NB4 (cell line): ENCODE measurements around the gene PRRC2C.
"Not testable (repeated sequence)": the region's sequence is repeated elsewhere in the genome, so short reads cannot be mapped to it uniquely, and the experiment has no call there.

Source experiments
- DNase-seq: peaks from one replicate; pipeline ENCODE4 v3.0.0; 2010; ENCODE audit warnings: low read depth
- H3K4me3 ChIP-seq: one replicate; pipeline ENCODE4 v1.5.1; 2011; ENCODE audit warnings: mild to moderate bottlenecking, low read depth, low read length, moderate library complexity
- MYC ChIP-seq: IDR thresholded peaks from 2 replicates; pipeline ENCODE4 v1.6.1; 2011; ENCODE audit warnings: low read depth, low read length
- POLR2A ChIP-seq: IDR thresholded peaks from 2 replicates; pipeline ENCODE4 v1.6.1; 2011; ENCODE audit warnings: mild to moderate bottlenecking; ENCODE audit not compliant: insufficient read length; ENCODE audit errors: extremely low read depth
- TF ChIP-seq, protein P1 (sequence below): IDR thresholded peaks from one replicate; pipeline ENCODE4 v1.5.1; 2012; ENCODE audit warnings: low read depth, low read length
- TF ChIP-seq, protein P2 (sequence below): IDR thresholded peaks from 2 replicates; pipeline ENCODE4 v1.6.1; 2011; ENCODE audit warnings: low read depth, low read length

The PRRC2C gene

DNA sequence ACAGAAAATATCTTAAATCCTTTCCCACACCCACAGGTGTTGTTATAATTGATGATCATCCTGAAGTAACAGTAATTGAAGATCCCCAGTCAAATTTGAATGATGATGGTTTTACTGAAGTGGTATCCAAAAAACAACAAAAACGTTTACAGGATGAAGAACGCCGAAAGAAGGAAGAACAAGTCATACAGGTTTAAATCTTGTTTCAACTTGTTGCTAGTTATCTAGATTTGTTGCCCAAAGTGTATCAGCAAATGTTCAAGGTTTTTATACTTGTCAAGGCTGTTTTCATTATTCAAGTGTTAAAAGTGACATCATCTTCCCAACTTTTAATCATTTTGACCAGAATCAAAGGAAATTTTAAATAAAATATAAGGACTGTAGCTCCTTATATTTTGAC is 64.7 kb downstream of the PRRC2C start:
- TF ChIP-seq, protein P1, sequence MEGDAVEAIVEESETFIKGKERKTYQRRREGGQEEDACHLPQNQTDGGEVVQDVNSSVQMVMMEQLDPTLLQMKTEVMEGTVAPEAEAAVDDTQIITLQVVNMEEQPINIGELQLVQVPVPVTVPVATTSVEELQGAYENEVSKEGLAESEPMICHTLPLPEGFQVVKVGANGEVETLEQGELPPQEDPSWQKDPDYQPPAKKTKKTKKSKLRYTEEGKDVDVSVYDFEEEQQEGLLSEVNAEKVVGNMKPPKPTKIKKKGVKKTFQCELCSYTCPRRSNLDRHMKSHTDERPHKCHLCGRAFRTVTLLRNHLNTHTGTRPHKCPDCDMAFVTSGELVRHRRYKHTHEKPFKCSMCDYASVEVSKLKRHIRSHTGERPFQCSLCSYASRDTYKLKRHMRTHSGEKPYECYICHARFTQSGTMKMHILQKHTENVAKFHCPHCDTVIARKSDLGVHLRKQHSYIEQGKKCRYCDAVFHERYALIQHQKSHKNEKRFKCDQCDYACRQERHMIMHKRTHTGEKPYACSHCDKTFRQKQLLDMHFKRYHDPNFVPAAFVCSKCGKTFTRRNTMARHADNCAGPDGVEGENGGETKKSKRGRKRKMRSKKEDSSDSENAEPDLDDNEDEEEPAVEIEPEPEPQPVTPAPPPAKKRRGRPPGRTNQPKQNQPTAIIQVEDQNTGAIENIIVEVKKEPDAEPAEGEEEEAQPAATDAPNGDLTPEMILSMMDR = no peak
- no peak for TF ChIP-seq MYC
- TF ChIP-seq POLR2A = no peak
- TF ChIP-seq, protein P2, sequence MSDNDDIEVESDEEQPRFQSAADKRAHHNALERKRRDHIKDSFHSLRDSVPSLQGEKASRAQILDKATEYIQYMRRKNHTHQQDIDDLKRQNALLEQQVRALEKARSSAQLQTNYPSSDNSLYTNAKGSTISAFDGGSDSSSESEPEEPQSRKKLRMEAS = no peak
- no peak for DNase-seq
- H3K4me3 ChIP-seq = no peak overlapping the region

DNA sequence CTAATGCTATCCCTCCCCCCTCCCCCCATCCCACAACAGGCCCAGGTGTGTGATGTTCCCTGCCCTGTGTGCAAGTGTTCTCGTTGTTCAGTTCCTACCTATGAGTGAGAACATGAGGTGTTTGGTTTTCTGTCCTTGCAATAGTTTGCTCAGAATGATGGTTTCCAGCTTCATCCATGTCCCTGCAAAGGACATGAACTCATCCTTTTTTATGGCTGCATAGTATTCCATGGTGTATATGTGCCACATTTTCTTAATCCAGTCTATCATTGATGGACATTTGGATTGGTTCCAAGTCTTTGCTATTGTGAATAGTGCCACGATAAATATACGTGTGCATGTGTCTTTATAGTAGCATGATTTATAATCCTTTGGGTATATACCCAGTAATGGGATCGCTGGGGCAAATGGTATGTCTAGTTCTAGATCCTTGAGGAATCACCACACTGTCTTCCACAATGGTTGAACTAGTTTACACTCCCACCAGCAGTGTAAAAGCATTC is 65.3 kb downstream of the PRRC2C start:
- DNase-seq, H3K4me3 ChIP-seq: not testable (repeated sequence)

DNA sequence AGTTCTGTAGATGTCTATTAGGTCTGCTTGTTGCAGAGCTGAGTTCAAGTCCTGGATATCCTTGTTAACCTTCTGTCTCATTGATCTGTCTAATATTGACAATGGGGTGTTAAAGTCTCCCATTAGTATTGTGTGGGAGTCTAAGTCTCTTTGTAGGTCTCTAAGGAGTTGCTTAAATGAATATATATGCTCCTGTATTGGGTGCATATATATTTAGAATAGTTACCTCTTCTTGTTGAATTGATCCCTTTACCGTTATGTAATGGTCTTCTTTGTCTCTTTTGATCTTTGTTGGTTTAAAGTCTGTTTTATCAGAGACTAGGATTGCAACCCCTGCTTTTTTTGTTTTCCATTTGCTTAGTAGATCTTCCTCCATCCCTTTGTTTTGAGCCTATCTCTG is 68.6 kb downstream of the PRRC2C start:
- not testable (repeated sequence) for DNase-seq, H3K4me3 ChIP-seq

DNA sequence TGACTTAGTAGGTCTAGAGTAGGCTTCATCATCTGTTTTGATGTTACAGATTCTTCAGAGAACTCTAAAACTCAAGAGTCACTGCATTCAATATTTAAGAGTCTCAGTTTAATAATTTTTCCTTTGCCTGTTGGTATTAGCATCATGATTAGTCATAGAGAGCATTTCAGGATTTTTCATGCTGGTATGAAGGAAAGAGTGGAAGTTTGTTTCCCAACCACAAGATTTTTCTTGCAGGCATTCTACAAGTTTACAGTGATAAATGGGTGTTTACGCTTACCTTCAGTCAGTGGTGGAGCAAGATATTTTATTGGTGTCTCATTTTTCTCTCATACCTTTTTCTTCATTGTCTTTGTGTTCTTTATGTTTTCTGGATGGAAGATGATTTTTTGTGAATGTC is 78.3 kb downstream of the PRRC2C start:
- TF ChIP-seq, protein P2 = no peak
- TF ChIP-seq MYC (no peak), POLR2A (no peak)
- TF ChIP-seq, protein P1 = no peak
- no peak overlapping the region for H3K4me3 ChIP-seq
- DNase-seq = no peak

DNA sequence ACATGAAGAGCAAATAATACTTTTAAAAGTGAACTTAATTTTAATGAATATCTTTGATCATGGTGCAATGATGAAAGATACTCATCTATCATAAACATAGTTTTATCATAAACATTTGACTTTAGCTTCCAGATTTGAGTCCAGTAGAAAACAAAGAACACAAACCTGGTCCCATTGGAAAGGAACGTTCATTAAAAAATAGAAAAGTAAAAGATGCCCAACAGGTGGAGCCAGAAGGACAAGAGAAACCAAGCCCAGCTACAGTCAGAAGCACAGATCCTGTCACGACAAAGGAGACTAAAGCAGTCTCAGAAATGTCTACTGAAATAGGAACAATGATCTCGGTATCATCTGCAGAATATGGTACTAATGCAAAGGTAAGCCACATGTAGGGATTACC is 81.1 kb downstream of the PRRC2C start:
- TF ChIP-seq, protein P2 = no peak
- TF ChIP-seq, protein P1 = no peak
- TF ChIP-seq MYC (no peak), POLR2A (no peak)
- DNase-seq = no peak

DNA sequence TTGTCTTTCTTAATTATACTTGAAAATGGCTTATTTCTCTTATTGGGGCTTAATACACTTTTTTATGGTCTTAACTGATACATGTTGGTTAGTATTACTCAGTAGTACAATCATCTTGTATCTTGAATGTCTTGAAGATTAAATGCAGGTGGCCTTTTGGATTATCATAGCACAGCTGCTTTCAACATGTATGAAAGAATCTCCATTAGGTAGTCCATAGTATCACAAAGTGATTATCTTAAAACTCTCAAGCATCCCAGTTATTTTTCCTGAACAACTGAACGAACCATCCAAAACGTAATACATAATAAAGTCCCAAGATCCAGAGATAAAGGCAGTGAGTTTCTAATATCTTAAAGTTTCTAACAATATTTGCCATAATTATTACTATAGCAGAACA is 85.0 kb downstream of the PRRC2C start:
- TF ChIP-seq, protein P2 = no peak
- TF ChIP-seq POLR2A (no peak), MYC (no peak)
- TF ChIP-seq, protein P1 = no peak
- H3K4me3 ChIP-seq = no peak overlapping the region

More for the DNA sequence above, 81.1 kb downstream of the PRRC2C start:
- no peak overlapping the region for H3K4me3 ChIP-seq

DNA sequence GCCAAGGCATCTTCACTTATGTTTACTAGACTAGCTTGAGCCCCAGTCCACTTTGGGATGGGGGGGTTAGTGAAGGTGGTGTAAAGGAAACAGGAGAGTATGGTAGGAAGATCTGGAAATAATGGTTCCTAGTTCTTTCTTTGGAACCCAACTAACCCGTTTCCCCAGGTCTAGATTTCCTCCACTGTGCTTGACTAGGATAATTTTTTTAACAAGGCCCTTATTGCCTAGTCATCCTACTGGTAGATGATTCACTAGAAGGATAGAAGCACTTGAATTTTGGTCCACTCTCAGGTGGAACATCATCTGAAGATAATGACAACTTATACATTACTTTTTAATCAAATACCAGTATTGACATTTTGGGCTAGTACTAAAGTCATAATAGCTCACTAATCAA is 90.8 kb downstream of the PRRC2C start:
- TF ChIP-seq, protein P2 = no peak
- TF ChIP-seq, protein P1 = no peak
- TF ChIP-seq MYC (no peak), POLR2A (no peak)
- DNase-seq = no peak
- H3K4me3 ChIP-seq = no peak overlapping the region

More for the DNA sequence above, 85.0 kb downstream of the PRRC2C start:
- DNase-seq = no peak
